PC-9 (cell line): Measurements from ENCODE around the gene DAPK1. TPM values are rescaled to one million over a fixed set of nuclear protein-coding genes. Genes with fewer than 3 reads are reported as not detected.

ENCODE experiments used
- BruUV-seq: library from RNA; stranded (reverse); fragments of 400-500 nt; replicated peaks from 2 replicates; lab custom pipeline; 2021; lab: Mats Ljungman, UMichigan
- CTCF ChIA-PET: fragments of 300-600 bp; sonication (Branson Sonifier 250); formaldehyde crosslinking; loops from one replicate; lab custom pipeline; 2022; ENCODE audit warnings: antibody characterized with exemption; lab: Charles Lee
- POLR2A ChIA-PET: fragments of 300-600 bp; sonication (Branson Sonifier 250); formaldehyde crosslinking; loops from one replicate; lab custom pipeline; 2022; ENCODE audit warnings: antibody characterized with exemption; ENCODE audit not compliant: unreplicated experiment; lab: Charles Lee
- DNase-seq, 2 experiments: peaks; one replicate each; pipeline versions ENCODE4 v3.0.0 to v3.0.0-alpha.2; 2015 to 2022; ENCODE audit warnings: mixed read lengths in 1 of 2
- H2AFZ ChIP-seq: fragments of 200-600 bp; sonication (generic); 2 replicates; pipeline ENCODE4 v1.8.1; 2017; ENCODE audit warnings: antibody characterized with exemption
- H3F3A ChIP-seq: fragments of 200-600 bp; sonication (generic); 2 replicates; pipeline ENCODE4 v1.8.1; 2017; ENCODE audit warnings: antibody characterized with exemption, mild to moderate bottlenecking, low read depth; ENCODE audit not compliant: insufficient read depth
- H3K27ac ChIP-seq: fragments of 200-600 bp; sonication (generic); 2 replicates; pipeline ENCODE4 v1.6.1; 2016; ENCODE audit warnings: mixed run types
- H3K27me3 ChIP-seq: fragments of 200-600 bp; sonication (generic); 2 replicates; pipeline ENCODE4 v1.6.1; 2016; ENCODE audit warnings: low read depth, mixed run types; ENCODE audit not compliant: insufficient read depth
- H3K36me3 ChIP-seq: fragments of 200-600 bp; sonication (generic); 2 replicates; pipeline ENCODE4 v1.6.1; 2016; ENCODE audit warnings: low read depth, mixed run types
- H3K4me1 ChIP-seq: fragments of 200-600 bp; sonication (generic); replicated peaks from 2 replicates; pipeline ENCODE4 v1.6.1; 2016; ENCODE audit warnings: mixed run types; ENCODE audit not compliant: insufficient read depth
- H3K4me2 ChIP-seq: fragments of 200-600 bp; sonication (generic); 2 replicates; pipeline ENCODE4 v1.6.1; 2017; ENCODE audit warnings: mixed run types
- H3K4me3 ChIP-seq: fragments of 200-600 bp; sonication (generic); 2 replicates; pipeline ENCODE4 v1.6.1; 2016; ENCODE audit warnings: mixed run types
- H3K79me2 ChIP-seq: fragments of 200-600 bp; sonication (generic); 2 replicates; pipeline ENCODE4 v1.6.1; 2017; ENCODE audit warnings: low read depth, mixed run types
- H3K9me2 ChIP-seq: fragments of 200-600 bp; sonication (generic); 2 replicates; pipeline ENCODE4 v1.8.1; 2017; ENCODE audit warnings: mild to moderate bottlenecking; ENCODE audit not compliant: insufficient read depth
- H3K9me3 ChIP-seq: fragments of 200-600 bp; sonication (generic); 2 replicates; pipeline ENCODE4 v1.8.1; 2016; ENCODE audit warnings: low read depth; ENCODE audit not compliant: insufficient read depth
- H4K20me1 ChIP-seq: fragments of 200-600 bp; sonication (generic); 2 replicates; pipeline ENCODE4 v1.8.1; 2017; ENCODE audit not compliant: insufficient read depth
- EZH2 ChIP-seq: fragments of 200-600 bp; sonication (generic); IDR thresholded peaks from 2 replicates; pipeline ENCODE4 v1.8.0; 2017; ENCODE audit warnings: antibody characterized with exemption, low read depth
- intact Hi-C: fragments of 100-400 bp; cut with micrococcal nuclease; formaldehyde crosslinking; loops from one replicate; pipeline ENCODE4 v1.10.0; 2022; ENCODE audit not compliant: unreplicated experiment
- total RNA-seq: library from RNA; stranded (reverse); gene quantifications from 2 replicates; pipeline ENCODE4 v1.2.3, GENCODE V29; 2021
- TF ChIP-seq, protein P1 (sequence below): fragments of 200-600 bp; sonication (generic); conservative IDR thresholded peaks from 2 replicates; pipeline ENCODE4 v1.6.1; 2017; ENCODE audit warnings: mixed run types, antibody characterized with exemption, mild to moderate bottlenecking, moderate library complexity

DAPK1 gene
- total RNA-seq, 1 experiment from 2014 or later = 100 TPM

DNA sequence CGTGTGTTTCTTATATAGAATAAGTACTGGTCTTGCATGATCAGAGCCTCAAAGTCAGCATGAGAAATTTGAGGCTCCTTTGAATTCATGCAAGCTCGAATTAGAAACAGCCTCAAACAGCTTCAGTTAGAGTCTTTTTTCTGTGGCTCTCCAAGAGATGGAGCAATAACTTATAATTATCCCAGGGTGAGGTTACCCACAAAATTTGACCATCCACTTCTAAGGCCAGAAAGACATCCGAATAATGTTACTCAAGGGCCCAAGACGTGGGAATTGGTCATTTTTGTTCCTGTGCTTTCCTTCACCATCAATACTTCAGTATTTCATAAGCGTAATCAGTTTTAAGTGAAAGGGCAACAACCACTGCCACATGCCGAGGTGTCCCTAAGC is 89.7 kb downstream of the DAPK1 start:
- no peaks in the 10 kb centered on the region for H3K27me3 ChIP-seq

DNA sequence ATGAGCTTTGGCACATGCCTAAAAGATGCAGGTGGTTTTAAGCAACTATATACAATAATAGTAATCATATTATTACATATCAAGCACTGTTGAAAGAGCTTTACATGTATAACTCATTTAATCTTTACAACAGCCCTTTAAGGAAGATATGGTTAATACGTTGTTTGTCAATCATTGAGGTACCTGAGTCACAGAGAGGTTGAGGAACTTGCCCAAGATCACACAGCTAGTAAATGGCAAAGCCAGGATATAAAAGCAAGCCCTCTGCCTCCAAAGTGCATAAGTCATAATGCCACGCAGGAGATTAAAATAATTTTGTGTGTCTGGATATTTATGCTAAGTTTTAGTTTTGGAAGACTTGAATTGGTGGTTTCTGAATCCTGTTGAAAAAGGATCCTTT is 90.2 kb downstream of the DAPK1 start:
- no peaks in the 10 kb centered on the region for H3F3A ChIP-seq
- TF ChIP-seq, protein P1, sequence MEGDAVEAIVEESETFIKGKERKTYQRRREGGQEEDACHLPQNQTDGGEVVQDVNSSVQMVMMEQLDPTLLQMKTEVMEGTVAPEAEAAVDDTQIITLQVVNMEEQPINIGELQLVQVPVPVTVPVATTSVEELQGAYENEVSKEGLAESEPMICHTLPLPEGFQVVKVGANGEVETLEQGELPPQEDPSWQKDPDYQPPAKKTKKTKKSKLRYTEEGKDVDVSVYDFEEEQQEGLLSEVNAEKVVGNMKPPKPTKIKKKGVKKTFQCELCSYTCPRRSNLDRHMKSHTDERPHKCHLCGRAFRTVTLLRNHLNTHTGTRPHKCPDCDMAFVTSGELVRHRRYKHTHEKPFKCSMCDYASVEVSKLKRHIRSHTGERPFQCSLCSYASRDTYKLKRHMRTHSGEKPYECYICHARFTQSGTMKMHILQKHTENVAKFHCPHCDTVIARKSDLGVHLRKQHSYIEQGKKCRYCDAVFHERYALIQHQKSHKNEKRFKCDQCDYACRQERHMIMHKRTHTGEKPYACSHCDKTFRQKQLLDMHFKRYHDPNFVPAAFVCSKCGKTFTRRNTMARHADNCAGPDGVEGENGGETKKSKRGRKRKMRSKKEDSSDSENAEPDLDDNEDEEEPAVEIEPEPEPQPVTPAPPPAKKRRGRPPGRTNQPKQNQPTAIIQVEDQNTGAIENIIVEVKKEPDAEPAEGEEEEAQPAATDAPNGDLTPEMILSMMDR = no peak
- TF ChIP-seq EZH2 = no peak
- ChIA-PET POLR2A (no interaction called here), CTCF (no interaction called here)
- H3K27ac ChIP-seq = no peak overlapping the region
- peaks cover 3% of the 10 kb centered on the region; the same call in 1 of the 2 replicates for H3K79me2 ChIP-seq
- DNase-seq = no peak
- H3K36me3 ChIP-seq = no peaks in the 10 kb centered on the region
- H3K9me2 ChIP-seq = no peaks in the 10 kb centered on the region
- H2AFZ ChIP-seq = no peak overlapping the region
- H3K4me1 ChIP-seq = no peaks in the 10 kb centered on the region
- no peaks in the 10 kb centered on the region for H4K20me1 ChIP-seq
- H3K27me3 ChIP-seq = no peaks in the 10 kb centered on the region
- intact Hi-C loops = no loop called here
- no peaks in the 10 kb centered on the region for H3K9me3 ChIP-seq
- H3K4me3 ChIP-seq = no peak overlapping the region
- H3K4me2 ChIP-seq = no peak overlapping the region
- BruUV-seq = no TSS peak

More for the DNA sequence above, 89.7 kb downstream of the DAPK1 start:
- Histone ChIP-seq H3K4me1 (no peaks in the 10 kb centered on the region), H2AFZ (no peak overlapping the region), H3F3A (no peaks in the 10 kb centered on the region), H3K36me3 (no peaks in the 10 kb centered on the region), H3K79me2 (peaks cover 3% of the 10 kb centered on the region; the same call in 1 of the 2 replicates), H3K4me2 (no peak overlapping the region), H3K4me3 (no peak overlapping the region), H3K9me2 (no peaks in the 10 kb centered on the region), H4K20me1 (no peaks in the 10 kb centered on the region), H3K27ac (no peak overlapping the region), H3K9me3 (no peaks in the 10 kb centered on the region)
- ChIA-PET CTCF (no interaction called here), POLR2A (no interaction called here)
- no TSS peak for BruUV-seq
- DNase-seq = no peak
- TF ChIP-seq EZH2 = no peak
- TF ChIP-seq, protein P1 = no peak
- intact Hi-C loops = no loop called here

DNA sequence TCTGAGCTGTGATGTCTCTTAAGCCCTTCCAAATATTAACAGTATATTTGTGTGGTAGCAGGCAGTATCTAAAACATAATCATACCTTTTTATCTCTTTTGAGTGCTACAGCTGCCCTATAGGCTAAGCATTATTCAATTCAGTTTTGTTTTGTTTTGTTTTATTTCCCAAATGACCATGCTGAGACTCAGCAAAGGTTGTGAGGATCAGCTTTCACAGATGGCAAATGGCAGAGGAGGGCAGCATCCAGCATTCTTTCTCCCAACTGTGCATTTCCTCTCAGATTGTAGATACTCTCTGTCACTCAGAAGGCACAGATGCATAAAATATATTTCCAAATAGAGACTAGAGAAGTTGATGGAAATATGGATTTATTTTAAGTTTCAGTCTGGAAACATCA is 90.7 kb downstream of the DAPK1 start:
- Histone ChIP-seq H3K4me1 (peaks cover 2% of the 10 kb centered on the region; the same call in 1 of the 2 replicates), H3K4me3 (no peak overlapping the region), H2AFZ (no peak overlapping the region), H3K4me2 (no peak overlapping the region), H4K20me1 (no peaks in the 10 kb centered on the region), H3F3A (no peaks in the 10 kb centered on the region), H3K27me3 (no peaks in the 10 kb centered on the region), H3K36me3 (no peaks in the 10 kb centered on the region), H3K9me3 (no peaks in the 10 kb centered on the region), H3K27ac (no peak overlapping the region), H3K9me2 (no peaks in the 10 kb centered on the region), H3K79me2 (peaks cover 3% of the 10 kb centered on the region; the same call in 1 of the 2 replicates)
- no TSS peak for BruUV-seq
- TF ChIP-seq, protein P1 = no peak
- TF ChIP-seq EZH2 = no peak
- intact Hi-C loops = no loop called here
- CTCF ChIA-PET = no interaction called here
- POLR2A ChIA-PET = no interaction called here
- no peak for DNase-seq
